ENCODE data around the gene TRIM37. TPM values are rescaled to one million over a fixed set of nuclear protein-coding genes. Genes with fewer than 3 reads are reported as not detected.

Gene TRIM37, protein sequence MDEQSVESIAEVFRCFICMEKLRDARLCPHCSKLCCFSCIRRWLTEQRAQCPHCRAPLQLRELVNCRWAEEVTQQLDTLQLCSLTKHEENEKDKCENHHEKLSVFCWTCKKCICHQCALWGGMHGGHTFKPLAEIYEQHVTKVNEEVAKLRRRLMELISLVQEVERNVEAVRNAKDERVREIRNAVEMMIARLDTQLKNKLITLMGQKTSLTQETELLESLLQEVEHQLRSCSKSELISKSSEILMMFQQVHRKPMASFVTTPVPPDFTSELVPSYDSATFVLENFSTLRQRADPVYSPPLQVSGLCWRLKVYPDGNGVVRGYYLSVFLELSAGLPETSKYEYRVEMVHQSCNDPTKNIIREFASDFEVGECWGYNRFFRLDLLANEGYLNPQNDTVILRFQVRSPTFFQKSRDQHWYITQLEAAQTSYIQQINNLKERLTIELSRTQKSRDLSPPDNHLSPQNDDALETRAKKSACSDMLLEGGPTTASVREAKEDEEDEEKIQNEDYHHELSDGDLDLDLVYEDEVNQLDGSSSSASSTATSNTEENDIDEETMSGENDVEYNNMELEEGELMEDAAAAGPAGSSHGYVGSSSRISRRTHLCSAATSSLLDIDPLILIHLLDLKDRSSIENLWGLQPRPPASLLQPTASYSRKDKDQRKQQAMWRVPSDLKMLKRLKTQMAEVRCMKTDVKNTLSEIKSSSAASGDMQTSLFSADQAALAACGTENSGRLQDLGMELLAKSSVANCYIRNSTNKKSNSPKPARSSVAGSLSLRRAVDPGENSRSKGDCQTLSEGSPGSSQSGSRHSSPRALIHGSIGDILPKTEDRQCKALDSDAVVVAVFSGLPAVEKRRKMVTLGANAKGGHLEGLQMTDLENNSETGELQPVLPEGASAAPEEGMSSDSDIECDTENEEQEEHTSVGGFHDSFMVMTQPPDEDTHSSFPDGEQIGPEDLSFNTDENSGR
- total RNA-seq: 15.7 and 17.6 TPM in 2 replicates

DNA sequence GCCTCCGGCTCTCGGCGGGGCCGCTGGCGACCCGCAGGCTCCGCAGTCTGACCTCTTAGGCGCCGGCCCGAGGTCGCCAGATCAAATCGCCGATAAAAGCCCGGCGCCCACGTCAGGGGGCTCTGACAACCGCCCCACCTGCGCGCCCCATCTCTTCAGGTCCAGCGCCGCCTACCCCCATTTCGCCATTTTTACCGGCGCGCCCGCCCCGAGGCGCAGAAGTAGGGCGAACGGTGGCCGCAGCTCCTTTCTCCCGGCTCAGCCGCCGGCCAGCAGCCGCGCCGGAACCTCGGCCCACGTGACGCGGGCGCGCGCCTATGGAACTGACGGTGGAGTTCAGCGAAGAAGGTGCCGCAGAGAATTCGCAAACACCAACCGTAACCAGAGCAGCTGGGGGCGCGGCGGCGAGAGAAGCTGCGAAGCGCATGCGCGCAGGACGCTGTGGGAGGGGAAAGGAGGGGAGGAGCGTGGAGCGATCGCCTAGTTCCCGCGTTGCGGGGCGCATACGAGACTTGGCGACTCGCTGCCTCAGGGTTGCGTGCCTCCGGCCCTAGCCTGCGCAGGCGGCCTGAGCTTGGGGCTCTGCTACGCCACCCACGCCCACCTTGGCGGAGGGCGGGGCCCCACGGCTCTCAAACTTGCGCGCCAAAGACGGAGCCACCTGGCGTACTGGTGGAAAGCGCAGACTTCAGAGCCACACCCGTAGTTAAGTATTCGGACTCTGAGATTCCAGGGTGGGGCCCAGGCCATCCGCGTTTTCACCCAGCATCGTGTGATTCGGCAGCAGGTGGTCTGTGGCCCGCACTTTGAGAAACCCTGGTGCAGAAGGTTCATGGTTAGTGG is at the start of gene TRIM37:
TRIM37 (minus strand) TSS at position 418 of the 843 bp plus-strand sequence. CDS start 419 bp downstream, outside the sequence.

DNA sequence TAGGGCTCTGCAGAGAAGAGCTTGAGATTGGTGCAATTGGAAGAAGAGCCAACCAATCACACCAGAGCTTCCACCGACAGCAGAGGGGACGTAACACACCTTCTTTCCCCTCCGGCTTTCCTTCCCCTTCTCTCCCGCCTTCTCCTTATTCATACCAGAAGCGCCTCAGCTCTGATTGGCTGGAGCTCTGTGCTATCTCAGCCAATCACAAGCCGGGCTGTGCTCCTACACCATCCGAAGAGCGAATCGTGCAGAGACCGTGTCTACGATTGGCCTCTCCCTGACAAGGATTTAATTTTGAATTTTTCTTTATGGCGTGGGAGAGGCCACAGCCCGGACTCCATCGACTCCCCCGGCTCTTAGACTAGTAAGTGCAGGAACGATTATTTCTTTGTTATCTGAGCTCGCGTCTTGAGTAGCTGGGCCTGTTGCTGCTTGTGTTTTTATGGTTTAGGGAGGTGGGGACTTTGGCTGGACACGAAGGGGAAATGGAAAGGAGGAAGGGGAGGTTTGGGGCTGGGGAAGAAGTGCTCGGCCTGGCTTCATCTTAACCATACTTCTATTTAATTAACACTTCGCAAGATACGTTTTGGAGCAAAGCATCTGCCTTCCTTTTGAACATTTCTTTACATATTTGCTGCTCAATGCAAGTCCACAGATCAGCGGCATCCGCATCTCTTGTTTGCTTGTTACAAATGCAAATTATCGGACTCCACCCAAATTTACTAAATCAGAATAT is 48.9 kb upstream of the TRIM37 start, which contains the start of gene PRR11:
PRR11 (plus strand) TSS at position 308 of the 739 bp plus-strand sequence. CDS start 14,007 bp downstream, outside the sequence.

DNA sequence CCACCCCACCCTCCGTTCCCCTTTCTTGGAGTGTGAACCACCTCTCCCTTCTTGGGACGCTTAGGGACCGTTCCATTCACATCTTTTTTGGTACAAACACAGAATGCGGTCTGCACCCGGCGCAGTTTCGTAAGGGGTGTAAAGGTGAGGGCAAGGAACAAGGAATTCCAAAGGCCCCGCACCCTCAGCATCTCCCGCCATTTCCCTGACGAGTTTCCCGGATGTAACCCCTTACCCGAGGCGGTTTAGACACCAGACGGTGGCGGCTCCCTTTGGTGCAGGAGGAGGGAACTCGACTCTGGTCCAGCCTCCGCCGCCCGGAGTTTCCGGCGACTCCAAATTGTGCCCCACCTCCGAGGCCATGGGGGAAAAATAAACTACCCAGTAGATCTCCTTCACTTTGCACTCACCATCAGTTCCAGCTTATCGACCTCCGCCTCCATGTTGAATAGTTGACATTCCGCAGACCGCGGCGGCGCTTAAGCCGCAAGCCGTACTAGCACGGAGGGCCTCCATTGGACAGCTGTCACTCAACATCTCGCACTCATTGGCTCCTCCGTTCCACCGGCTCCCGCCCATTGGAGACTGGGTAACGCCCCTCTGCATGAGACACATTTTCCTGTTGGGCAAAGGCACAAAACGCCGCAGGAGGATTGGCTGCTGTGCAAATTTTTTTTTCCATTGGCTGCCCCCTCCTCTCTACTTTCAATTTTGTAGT is 48.2 kb upstream of the TRIM37 start, which contains the start of gene SKA2:
SKA2 (minus strand) TSS at position 466 of the 718 bp plus-strand sequence; CDS start at position 443, 23 bp downstream.

Other genes with a start within 250 kb of the TRIM37 start
- 23.8 and 39.7 TPM in 2 replicates for gene SKA2, start 48.3 kb upstream of the TRIM37 start, total RNA-seq
- gene PRR11, start 48.9 kb upstream of the TRIM37 start, total RNA-seq: 3.8 and 4.1 TPM in 2 replicates
- gene SMG8, start 103.2 kb upstream of the TRIM37 start, total RNA-seq: 11.6 and 15.2 TPM in 2 replicates
- 1.3 TPM in 1 of 2 replicates, not detected in the other for gene GDPD1, start 113.6 kb upstream of the TRIM37 start, total RNA-seq
- gene YPEL2, start 224.8 kb upstream of the TRIM37 start, total RNA-seq: 13.5 and 15.4 TPM in 2 replicates